ENCODE measurements around the gene MRPL19.

MRPL19 gene

GRCh38 chr2:75608684-75609333 lies 37.8 kb upstream of the MRPL19 start:
- H3K4me2 ChIP-seq (ENCODE audit: insufficient read depth, low read length): peak overlapping the region; percentile 60
- DNase-seq: peak; percentile 67
- H3K36me3 ChIP-seq (ENCODE audit: insufficient read depth, low read length): no peaks in the 10 kb centered on the region
- H3K4me3 ChIP-seq (ENCODE audit: low read depth in 1 of 2, low read length in 2 of 2): 0 out of 4 replicates have a peak overlapping the region, but pooled peaks of 1 of the 2 experiments have one; percentile 27
- H4K20me1 ChIP-seq (ENCODE audit: insufficient read depth, low read length): no peaks in the 10 kb centered on the region
- TF ChIP-seq EZH2 (IDR thresholded peaks at IDR 0.05; ENCODE audit: borderline replicate concordance, low read depth, low read length, severe bottlenecking): no peak
- peak; percentile 99 for TF ChIP-seq CTCF (IDR thresholded peaks at IDR 0.05; ENCODE audit: borderline replicate concordance, extremely low read depth, low read length, poor library complexity, severe bottlenecking)
- peak overlapping the region; percentile 79 for H2AFZ ChIP-seq (ENCODE audit: low read depth, low read length)
- peak; percentile 86 for ATAC-seq (ENCODE audit: insufficient read depth, low read depth)
- H3K9me3 ChIP-seq (ENCODE audit: insufficient read depth, low read length, severe bottlenecking): no peaks in the 10 kb centered on the region
- H3K27ac ChIP-seq (ENCODE audit: low read length): peak overlapping the region; percentile 12; the same call in 1 of the 2 replicates
- H3K79me2 ChIP-seq (ENCODE audit: insufficient read depth, low read length): no peaks in the 10 kb centered on the region
- peaks cover 26% of the 10 kb centered on the region for H3K4me1 ChIP-seq (ENCODE audit: insufficient read depth, low read length)
- H3K27me3 ChIP-seq (ENCODE audit: insufficient read depth, low read length, poor library complexity): no peaks in the 10 kb centered on the region
- H3K9ac ChIP-seq (ENCODE audit: low read depth, low read length): peak overlapping the region; percentile 30

- no peak for ATAC-seq (ENCODE audit: insufficient read depth, low read depth)
These were observed 37.3 kb upstream of the MRPL19 start for GRCh38 chr2:75609334-75609689.

GRCh38 chr2:75609937-75610508 lies 36.6 kb upstream of the MRPL19 start:
- Histone ChIP-seq H4K20me1 (ENCODE audit: insufficient read depth, low read length) (no peaks in the 10 kb centered on the region), H3K9ac (ENCODE audit: low read depth, low read length) (no peak overlapping the region), H3K27me3 (ENCODE audit: insufficient read depth, low read length, poor library complexity) (no peaks in the 10 kb centered on the region), H3K9me3 (ENCODE audit: insufficient read depth, low read length, severe bottlenecking) (no peaks in the 10 kb centered on the region), H3K4me1 (ENCODE audit: insufficient read depth, low read length) (peaks cover 26% of the 10 kb centered on the region), H3K79me2 (ENCODE audit: insufficient read depth, low read length) (no peaks in the 10 kb centered on the region), H3K4me2 (ENCODE audit: insufficient read depth, low read length) (no peak overlapping the region), H3K36me3 (ENCODE audit: insufficient read depth, low read length) (no peaks in the 10 kb centered on the region), H3K27ac (ENCODE audit: low read length) (no peak overlapping the region), H2AFZ (ENCODE audit: low read depth, low read length) (no peak overlapping the region), H3K4me3 (ENCODE audit: low read depth in 1 of 2, low read length in 2 of 2) (no peak overlapping the region)
- ATAC-seq (ENCODE audit: insufficient read depth, low read depth) (peak; percentile 65), DNase-seq (peak; percentile 43)
- no peak for TF ChIP-seq EZH2 (IDR thresholded peaks at IDR 0.05; ENCODE audit: borderline replicate concordance, low read depth, low read length, severe bottlenecking)
- TF ChIP-seq CTCF (IDR thresholded peaks at IDR 0.05; ENCODE audit: borderline replicate concordance, extremely low read depth, low read length, poor library complexity, severe bottlenecking): no peak

More at GRCh38 chr2:75609334-75609689, 37.3 kb upstream of the MRPL19 start:
- Histone ChIP-seq H4K20me1 (ENCODE audit: insufficient read depth, low read length) (no peaks in the 10 kb centered on the region), H3K27me3 (ENCODE audit: insufficient read depth, low read length, poor library complexity) (no peaks in the 10 kb centered on the region), H3K79me2 (ENCODE audit: insufficient read depth, low read length) (no peaks in the 10 kb centered on the region), H3K36me3 (ENCODE audit: insufficient read depth, low read length) (no peaks in the 10 kb centered on the region), H3K9me3 (ENCODE audit: insufficient read depth, low read length, severe bottlenecking) (no peaks in the 10 kb centered on the region), H3K27ac (ENCODE audit: low read length) (no peak overlapping the region), H3K4me1 (ENCODE audit: insufficient read depth, low read length) (peaks cover 26% of the 10 kb centered on the region), H3K4me3 (ENCODE audit: low read depth in 1 of 2, low read length in 2 of 2) (no peak overlapping the region), H2AFZ (ENCODE audit: low read depth, low read length) (no peak overlapping the region), H3K4me2 (ENCODE audit: insufficient read depth, low read length) (0 out of 2 replicates have a peak overlapping the region, but pooled peaks have one; percentile 60), H3K9ac (ENCODE audit: low read depth, low read length) (no peak overlapping the region)
- TF ChIP-seq CTCF (IDR thresholded peaks at IDR 0.05; ENCODE audit: borderline replicate concordance, extremely low read depth, low read length, poor library complexity, severe bottlenecking) (no peak), EZH2 (IDR thresholded peaks at IDR 0.05; ENCODE audit: borderline replicate concordance, low read depth, low read length, severe bottlenecking) (no peak)
- DNase-seq: no peak
